Heart left ventricle (tissue), 13 donors: ENCODE data around the gene FLNA.

Experiments
- CTCF ChIP-seq, 12 donors: fragments of 200-600 bp; sonication (generic) in 4 of 12; IDR thresholded peaks; one replicate each; pipeline versions ENCODE4 v1.5.0 to v1.8.0; 2018 to 2022; ENCODE audit warnings: antibody characterized with exemption in 12 of 12, mild to moderate bottlenecking in 5 of 12
- POLR2A ChIP-seq, 2 donors: fragments of 450-650 bp; IDR thresholded peaks; one replicate each; pipeline ENCODE4 v1.6.1; 2017; ENCODE audit warnings: antibody characterized with exemption in 2 of 2, mild to moderate bottlenecking in 2 of 2, moderate library complexity in 2 of 2
- donor health status: ischemic (EF 13 %, LVEDD 7.1; RV severe dilation, severe dysfunction).
- donor health status: DM: no; HTN: yes; CAD: no.
- donor health status: DM: no; HTN: no; CAD: no.
- donor health status: ischemic (EF 25% LVEDD 6.9; RV normal size, moderate dysfunction).
- donor health status: ischemic (EF 25% LVEDD 5.7; RV mildly dilated, moderate dysfunction).
- donor health status: ischemic (EF 35%, LVEDD 5.7; RV mildly dilated, moderate dysfunction).
- donor health status: nonischemic (EF 11% LVEDD 7.7; RV severe dilation, severe dysfunction).
- donor health status: DM: yes; HTN: yes; CAD: no.
- donor health status: PGD.
- donor health status: ischemic (EF 29% LVEDD 5.4; RV normal size, mild dysfunction).
- donor health status: nonischemic (EF 23%, LVEDD 6.1; RV moderate dilation, normal function).

DNA sequence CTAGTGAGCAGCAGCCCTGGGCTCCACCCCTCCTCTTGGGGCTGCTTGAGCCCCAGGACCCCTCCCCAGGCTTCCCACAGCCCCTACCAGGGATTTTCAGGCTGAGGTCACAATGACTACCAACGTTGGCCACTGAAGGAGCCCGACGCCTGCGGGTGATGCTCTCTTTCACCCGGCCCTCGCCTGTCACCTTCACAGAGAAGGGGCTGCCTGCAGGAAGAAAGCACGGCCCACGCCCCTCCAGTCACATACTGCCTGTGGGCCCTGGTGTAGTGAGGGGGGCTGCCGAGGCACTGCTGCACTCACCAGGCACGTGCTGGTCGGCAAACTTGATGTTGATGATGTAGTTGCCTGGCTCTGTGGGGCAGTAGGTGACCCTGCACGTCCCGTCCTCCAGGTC is 22.0 kb downstream of the FLNA start:
- TF ChIP-seq CTCF (IDR thresholded peaks at IDR 0.05) (no peak), POLR2A (IDR thresholded peaks at IDR 0.05) (no peak)
